Panc1 (cell line): ENCODE measurements around the gene ACER3. TPM values are rescaled to one million over a fixed set of nuclear protein-coding genes. Genes with fewer than 3 reads are reported as not detected.

ENCODE experiments used
- ATAC-seq: fragments of 200-7000 bp; cut with Tn5 transposase; 2 replicates; pipeline ENCODE4 v1.9.1; 2020; ENCODE audit warnings: mild to moderate bottlenecking, moderate library complexity
- BruUV-seq: library from RNA; stranded (reverse); fragments of 400-500 nt; replicated peaks from 2 replicates; lab custom pipeline; 2021; lab: Mats Ljungman, UMichigan
- CTCF ChIA-PET: fragments of 300-600 bp; sonication (Branson Sonifier 250); formaldehyde crosslinking; loops from one replicate; lab custom pipeline; 2022; ENCODE audit warnings: antibody characterized with exemption; lab: Charles Lee
- POLR2A ChIA-PET: fragments of 300-600 bp; sonication (Branson Sonifier 250); formaldehyde crosslinking; loops from one replicate; lab custom pipeline; 2022; ENCODE audit warnings: antibody characterized with exemption; lab: Charles Lee
- DNase-seq: peaks from one replicate; pipeline ENCODE4 v3.0.0-alpha.2; 2010; ENCODE audit warnings: low read depth, low spot score
- H3K27ac ChIP-seq: 2 replicates; pipeline ENCODE4 v1.5.1; 2011; ENCODE audit warnings: mild to moderate bottlenecking, low read length, inconsistent platforms
- H3K27me3 ChIP-seq: fragments of 200-500 bp; sonication (Bioruptor generic); 2 replicates; pipeline ENCODE4 v1.6.0; 2014; ENCODE audit warnings: low read length, inconsistent platforms; ENCODE audit not compliant: control insufficient read depth, insufficient read depth
- H3K36me3 ChIP-seq: fragments of 200-500 bp; sonication (Bioruptor generic); 2 replicates; pipeline ENCODE4 v1.5.1; 2014; ENCODE audit warnings: inconsistent platforms, mild to moderate bottlenecking, low read length, moderate library complexity; ENCODE audit not compliant: control insufficient read depth, insufficient read depth
- H3K4me1 ChIP-seq: 2 replicates; pipeline ENCODE4 v1.5.1; 2011; ENCODE audit warnings: inconsistent platforms, mild to moderate bottlenecking, low read length, moderate library complexity; ENCODE audit not compliant: control insufficient read depth, insufficient read depth
- H3K4me3 ChIP-seq, 2 experiments: 2 replicates each; pipeline ENCODE4 v1.5.1; 2011 to 2012; ENCODE audit warnings: low read depth in 2 of 2, low read length in 2 of 2, mild to moderate bottlenecking in 2 of 2, inconsistent platforms in 1 of 2, moderate library complexity in 1 of 2
- H3K9me3 ChIP-seq: fragments of 200-500 bp; sonication (Bioruptor generic); 2 replicates; pipeline ENCODE4 v1.5.1; 2014; ENCODE audit warnings: low read depth, mild to moderate bottlenecking, inconsistent platforms, low read length, moderate library complexity; ENCODE audit not compliant: control insufficient read depth, insufficient read depth
- POLR2AphosphoS5 ChIP-seq: IDR thresholded peaks from 2 replicates; pipeline ENCODE4 v1.6.1; 2012; ENCODE audit warnings: mild to moderate bottlenecking, low read depth, low read length, moderate library complexity
- SIN3A ChIP-seq: IDR thresholded peaks from 2 replicates; pipeline ENCODE4 v1.6.1; 2012; ENCODE audit warnings: low read depth, mild to moderate bottlenecking, low read length, moderate library complexity, borderline replicate concordance; ENCODE audit not compliant: insufficient read depth
- TCF7L2 ChIP-seq: IDR thresholded peaks from 2 replicates; pipeline ENCODE4 v1.6.1; 2011; ENCODE audit warnings: mild to moderate bottlenecking, low read depth, low read length, inconsistent platforms
- in situ Hi-C: cut with HindIII; loops from 2 replicates; pipeline ENCODE4 v1.10.0; 2016; ENCODE audit warnings: low sequenced_read_pairs, low pct_unique_long_range_greater_than_20kb
- intact Hi-C: fragments of 100-400 bp; cut with micrococcal nuclease; formaldehyde crosslinking; loops from one replicate; pipeline ENCODE4 v1.10.0; 2022; ENCODE audit not compliant: unreplicated experiment
- total RNA-seq: library from RNA; stranded (reverse); gene quantifications from one replicate; pipeline ENCODE4 v1.2.1, GENCODE V29; 2021; ENCODE audit not compliant: unreplicated experiment
- TF ChIP-seq, protein P1 (sequence below), 2 experiments: IDR thresholded peaks; 2 replicates each; pipeline ENCODE4 v1.6.1; 2011 to 2012; ENCODE audit warnings: low read depth in 2 of 2, control low read depth in 1 of 2, low read length in 1 of 2, mild to moderate bottlenecking in 1 of 2, moderate library complexity in 1 of 2; ENCODE audit not compliant: insufficient read depth in 1 of 2
- TF ChIP-seq, protein P2 (sequence below): fragments of 450-650 bp; IDR thresholded peaks from 2 replicates; pipeline ENCODE4 v1.5.1; 2017; ENCODE audit warnings: mild to moderate bottlenecking

Gene ACER3
- total RNA-seq, 1 experiment from 2014 or later, result 41.8 TPM

DNA sequence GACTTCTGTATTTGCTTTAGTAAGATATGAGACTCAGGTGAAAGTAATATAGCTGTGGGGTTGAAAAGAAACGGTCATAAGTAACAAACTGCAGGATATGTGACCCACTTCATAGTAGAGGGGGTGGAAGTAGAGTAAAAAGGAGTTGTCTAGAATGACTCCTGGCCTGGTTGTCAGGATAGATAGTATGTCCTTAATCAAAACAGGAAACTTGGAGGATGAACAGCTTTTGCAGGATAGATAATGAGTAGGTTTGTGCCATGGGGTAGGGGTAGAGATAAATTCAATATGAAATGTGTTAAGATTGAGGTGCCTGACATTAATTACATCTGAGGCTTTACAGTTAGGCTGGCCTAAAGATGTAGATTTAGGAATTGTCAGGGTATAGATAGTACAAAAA lies 126.5 kb downstream of the ACER3 start:
- ATAC-seq (no peak), DNase-seq (no peak)
- CTCF ChIA-PET, result no interaction called here
- Histone ChIP-seq H3K9me3 (no peaks in the 10 kb centered on the region), H3K27me3 (no peaks in the 10 kb centered on the region), H3K4me1 (no peaks in the 10 kb centered on the region), H3K27ac (no peak overlapping the region), H3K36me3 (no peaks in the 10 kb centered on the region), H3K4me3 (no peak overlapping the region)
- in situ Hi-C loops, result no loop called here
- TF ChIP-seq, protein P1, sequence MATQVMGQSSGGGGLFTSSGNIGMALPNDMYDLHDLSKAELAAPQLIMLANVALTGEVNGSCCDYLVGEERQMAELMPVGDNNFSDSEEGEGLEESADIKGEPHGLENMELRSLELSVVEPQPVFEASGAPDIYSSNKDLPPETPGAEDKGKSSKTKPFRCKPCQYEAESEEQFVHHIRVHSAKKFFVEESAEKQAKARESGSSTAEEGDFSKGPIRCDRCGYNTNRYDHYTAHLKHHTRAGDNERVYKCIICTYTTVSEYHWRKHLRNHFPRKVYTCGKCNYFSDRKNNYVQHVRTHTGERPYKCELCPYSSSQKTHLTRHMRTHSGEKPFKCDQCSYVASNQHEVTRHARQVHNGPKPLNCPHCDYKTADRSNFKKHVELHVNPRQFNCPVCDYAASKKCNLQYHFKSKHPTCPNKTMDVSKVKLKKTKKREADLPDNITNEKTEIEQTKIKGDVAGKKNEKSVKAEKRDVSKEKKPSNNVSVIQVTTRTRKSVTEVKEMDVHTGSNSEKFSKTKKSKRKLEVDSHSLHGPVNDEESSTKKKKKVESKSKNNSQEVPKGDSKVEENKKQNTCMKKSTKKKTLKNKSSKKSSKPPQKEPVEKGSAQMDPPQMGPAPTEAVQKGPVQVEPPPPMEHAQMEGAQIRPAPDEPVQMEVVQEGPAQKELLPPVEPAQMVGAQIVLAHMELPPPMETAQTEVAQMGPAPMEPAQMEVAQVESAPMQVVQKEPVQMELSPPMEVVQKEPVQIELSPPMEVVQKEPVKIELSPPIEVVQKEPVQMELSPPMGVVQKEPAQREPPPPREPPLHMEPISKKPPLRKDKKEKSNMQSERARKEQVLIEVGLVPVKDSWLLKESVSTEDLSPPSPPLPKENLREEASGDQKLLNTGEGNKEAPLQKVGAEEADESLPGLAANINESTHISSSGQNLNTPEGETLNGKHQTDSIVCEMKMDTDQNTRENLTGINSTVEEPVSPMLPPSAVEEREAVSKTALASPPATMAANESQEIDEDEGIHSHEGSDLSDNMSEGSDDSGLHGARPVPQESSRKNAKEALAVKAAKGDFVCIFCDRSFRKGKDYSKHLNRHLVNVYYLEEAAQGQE (IDR thresholded peaks at IDR 0.05; ENCODE audit: insufficient read depth in 1 of 2, low read depth in 2 of 2, low read length in 1 of 2), result no peak
- TF ChIP-seq TCF7L2, result no peak
- no peak for TF ChIP-seq POLR2AphosphoS5
- TF ChIP-seq, protein P2, sequence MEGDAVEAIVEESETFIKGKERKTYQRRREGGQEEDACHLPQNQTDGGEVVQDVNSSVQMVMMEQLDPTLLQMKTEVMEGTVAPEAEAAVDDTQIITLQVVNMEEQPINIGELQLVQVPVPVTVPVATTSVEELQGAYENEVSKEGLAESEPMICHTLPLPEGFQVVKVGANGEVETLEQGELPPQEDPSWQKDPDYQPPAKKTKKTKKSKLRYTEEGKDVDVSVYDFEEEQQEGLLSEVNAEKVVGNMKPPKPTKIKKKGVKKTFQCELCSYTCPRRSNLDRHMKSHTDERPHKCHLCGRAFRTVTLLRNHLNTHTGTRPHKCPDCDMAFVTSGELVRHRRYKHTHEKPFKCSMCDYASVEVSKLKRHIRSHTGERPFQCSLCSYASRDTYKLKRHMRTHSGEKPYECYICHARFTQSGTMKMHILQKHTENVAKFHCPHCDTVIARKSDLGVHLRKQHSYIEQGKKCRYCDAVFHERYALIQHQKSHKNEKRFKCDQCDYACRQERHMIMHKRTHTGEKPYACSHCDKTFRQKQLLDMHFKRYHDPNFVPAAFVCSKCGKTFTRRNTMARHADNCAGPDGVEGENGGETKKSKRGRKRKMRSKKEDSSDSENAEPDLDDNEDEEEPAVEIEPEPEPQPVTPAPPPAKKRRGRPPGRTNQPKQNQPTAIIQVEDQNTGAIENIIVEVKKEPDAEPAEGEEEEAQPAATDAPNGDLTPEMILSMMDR, result no peak
- TF ChIP-seq SIN3A, result no peak
- BruUV-seq, result no TSS peak
- intact Hi-C loops, result no loop called here
- POLR2A ChIA-PET, result no interaction called here

DNA sequence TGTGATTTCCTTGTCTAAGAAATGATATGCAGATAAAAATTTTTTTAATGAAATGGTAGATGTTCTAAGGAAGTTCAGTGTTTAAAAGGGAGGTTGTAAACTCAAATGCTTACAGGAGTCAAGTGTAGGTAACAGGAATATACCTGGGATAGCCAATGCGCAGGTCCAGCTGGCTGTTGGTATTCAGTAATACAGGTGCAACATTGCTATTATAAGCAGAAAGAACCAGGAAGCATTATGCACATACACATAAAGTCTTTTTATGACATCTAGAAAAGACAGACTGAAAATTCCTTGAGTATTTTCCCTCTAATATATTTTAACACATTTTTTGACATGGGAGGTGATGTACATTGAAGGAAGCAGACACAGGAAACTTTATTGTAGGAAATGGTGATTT lies 129.9 kb downstream of the ACER3 start:
- TF ChIP-seq, protein P2, result no peak
- no peak for TF ChIP-seq POLR2AphosphoS5
- TF ChIP-seq, protein P1 (IDR thresholded peaks at IDR 0.05; ENCODE audit: insufficient read depth in 1 of 2, low read depth in 2 of 2, low read length in 1 of 2), result no peak
- in situ Hi-C loops, result no loop called here
- BruUV-seq, result no TSS peak
- DNase-seq, result no peak
- ATAC-seq, result no peak
- H3K27ac ChIP-seq, result no peak overlapping the region
- ChIA-PET CTCF (no interaction called here), POLR2A (no interaction called here)
- H3K4me1 ChIP-seq, result no peaks in the 10 kb centered on the region
- no peaks in the 10 kb centered on the region for H3K9me3 ChIP-seq
- intact Hi-C loops, result no loop called here
- H3K27me3 ChIP-seq, result no peaks in the 10 kb centered on the region
- H3K4me3 ChIP-seq, result no peak overlapping the region
- H3K36me3 ChIP-seq, result no peaks in the 10 kb centered on the region
